Caki2 (cell line): Measurements from ENCODE around the gene KCNJ9. TPM values are rescaled to one million over a fixed set of nuclear protein-coding genes. Genes with fewer than 3 reads are reported as not detected.
"Not testable (repeated sequence)": the region's sequence is repeated elsewhere in the genome, so short reads cannot be mapped to it uniquely, and the experiment has no call there.

Source experiments
- DNase-seq: peaks from one replicate; pipeline ENCODE4 v3.0.0-alpha.2; 2015; ENCODE audit warnings: low read depth
- in situ Hi-C: cut with HindIII; loops from 2 replicates; pipeline ENCODE4 v1.10.0; 2016; ENCODE audit warnings: low sequenced_read_pairs, low pct_unique_long_range_greater_than_20kb, mixed read lengths
- total RNA-seq: library from RNA; depleted of rRNA; stranded (reverse); fragments of >200 nt; shearing (Covaris generic); gene quantifications from 2 replicates; pipeline ENCODE4 v1.2.3, GENCODE V29; 2014; ENCODE audit warnings: low replicate concordance

KCNJ9 gene
- total RNA-seq, 1 experiment from 2014 or later, result not detected

GRCh38 chr1:160097911-160098851 is 16.8 kb downstream of the KCNJ9 start, which contains the start of gene IGSF8:
Gene IGSF8 (minus strand): TSS chr1:160098619. CDS start chr1:160098472, 147 bp downstream.
- DNase-seq, result peak; percentile 43
- in situ Hi-C loops, result no loop called here

- DNase-seq, result peak; percentile 64
Observed at GRCh38 chr1:160098852-160099561, 17.7 kb downstream of the KCNJ9 start.

GRCh38 chr1:160099716-160100375 is 18.5 kb downstream of the KCNJ9 start:
- no peak for DNase-seq
- in situ Hi-C loops, result loop anchor here (10.0 kb wide), 1 partner anchor 105 kb away; the partner anchor contains the start of gene PEA15

More at GRCh38 chr1:160098852-160099561, 17.7 kb downstream of the KCNJ9 start:
- in situ Hi-C loops, result no loop called here

GRCh38 chr1:160101037-160101716 is 19.8 kb downstream of the KCNJ9 start:
- DNase-seq, result peak; percentile 77
- in situ Hi-C loops, result loop anchor here (10.0 kb wide), 1 partner anchor 104 kb away; the partner anchor contains the start of gene PEA15

- in situ Hi-C loops, result loop anchor here (10.0 kb wide), 1 partner anchor 103 kb away; the partner anchor contains the start of gene PEA15
- no peak for DNase-seq
Observed at GRCh38 chr1:160101717-160102522, 20.6 kb downstream of the KCNJ9 start.

GRCh38 chr1:160103658-160104408 is 22.5 kb downstream of the KCNJ9 start:
- in situ Hi-C loops, result loop anchor here (10.0 kb wide), 1 partner anchor 101 kb away; the partner anchor contains the start of gene PEA15
- DNase-seq, result no peak

- in situ Hi-C loops, result loop anchor here (10.0 kb wide), 1 partner anchor 100 kb away; the partner anchor contains the start of gene PEA15
- DNase-seq, result no peak
Observed at GRCh38 chr1:160104486-160104885, 23.1 kb downstream of the KCNJ9 start.

GRCh38 chr1:160105155-160105554 is 23.8 kb downstream of the KCNJ9 start:
- DNase-seq, result no peak
- in situ Hi-C loops, result loop anchor here (10.0 kb wide), 1 partner anchor 100 kb away; the partner anchor contains the start of gene PEA15

- DNase-seq, result no peak
- in situ Hi-C loops, result loop anchor here (10.0 kb wide), 1 partner anchor 97 kb away; the partner anchor contains the start of gene PEA15
Observed at GRCh38 chr1:160107512-160107911, 26.2 kb downstream of the KCNJ9 start.

- in situ Hi-C loops, result loop anchor here (10.0 kb wide), 1 partner anchor 96 kb away; the partner anchor contains the start of gene PEA15
- peak; percentile 25 for DNase-seq
Observed at GRCh38 chr1:160108888-160109662, 27.7 kb downstream of the KCNJ9 start.

GRCh38 chr1:160109686-160110085 is 28.3 kb downstream of the KCNJ9 start:
- in situ Hi-C loops, result loop anchor here (10.0 kb wide), 1 partner anchor 95 kb away; the partner anchor contains the start of gene PEA15
- DNase-seq, result no peak

GRCh38 chr1:160111462-160111861 is 30.1 kb downstream of the KCNJ9 start:
- DNase-seq, in situ Hi-C loops: not testable (repeated sequence)

GRCh38 chr1:160112357-160112756 is 31.0 kb downstream of the KCNJ9 start:
- DNase-seq, result no peak
- in situ Hi-C loops, result no loop called here

GRCh38 chr1:160113407-160113806 is 32.1 kb downstream of the KCNJ9 start:
- DNase-seq, result no peak
- in situ Hi-C loops, result no loop called here

- no peak for DNase-seq
- in situ Hi-C loops, result no loop called here
Observed at GRCh38 chr1:160114085-160114484, 32.7 kb downstream of the KCNJ9 start.
